ENCODE data around the gene CCL26. TPM values are rescaled to one million over a fixed set of nuclear protein-coding genes. Genes with fewer than 3 reads are reported as not detected.
A peak's percentile ranks its signal among the peaks of the same experiment; 100 is the strongest.

CCL26 gene
- total RNA-seq, 1 donor from 2014 or later: not detected

GRCh38 chr7:75737856-75738603, 34.0 kb downstream of the CCL26 start:
- CTCF ChIA-PET: no interaction called here
- Mint-ChIP-seq H3K4me3 (peak overlapping the region; percentile 90), H3K4me1 (peaks cover 39% of the 10 kb centered on the region), H3K27ac (peak overlapping the region; percentile 77), H3K27me3 (no peaks in the 10 kb centered on the region), H3K9me3 (no peaks in the 10 kb centered on the region), H3K36me3 (ENCODE audit: low read depth) (peaks cover 4% of the 10 kb centered on the region)
- intact Hi-C loops (cut with micrococcal nuclease): loop anchor here (2.0 to 10.0 kb wide), 2 partner anchors 49 to 663 kb away; partner anchors contain the start of gene RCC1L
- TF ChIP-seq CTCF (IDR thresholded peaks at IDR 0.05): no peak
- DNase-seq: no peak
- ATAC-seq (ENCODE audit: low read depth): no peak
- POLR2A ChIA-PET: interaction anchor here (1.1 to 4.1 kb wide), 6 partner anchors 14 to 120 kb away, joined by 4 to 49 read pairs (median 9); no protein-coding TSS in a partner anchor

GRCh38 chr7:75735581-75736350, 36.2 kb downstream of the CCL26 start:
- no peak for DNase-seq
- CTCF ChIA-PET: interaction anchor here (0.6 kb wide), 1 partner anchor 25 kb away, joined by 3 read pairs; no protein-coding TSS in a partner anchor

GRCh38 chr7:75734586-75735458, 37.2 kb downstream of the CCL26 start:
- no peaks in the 10 kb centered on the region for H3K27me3 Mint-ChIP-seq
- H3K4me1 Mint-ChIP-seq: peaks cover 27% of the 10 kb centered on the region
- intact Hi-C loops (cut with micrococcal nuclease): loop anchor here (10.0 kb wide), 1 partner anchor 660 kb away; the partner anchor contains the start of gene RCC1L
- no peak for TF ChIP-seq CTCF (IDR thresholded peaks at IDR 0.05)
- H3K4me3 Mint-ChIP-seq: no peak overlapping the region
- ATAC-seq (ENCODE audit: low read depth): no peak
- H3K9me3 Mint-ChIP-seq: no peaks in the 10 kb centered on the region
- no peak for DNase-seq
- POLR2A ChIA-PET: no interaction called here
- peaks cover 6% of the 10 kb centered on the region for H3K36me3 Mint-ChIP-seq (ENCODE audit: low read depth)
- CTCF ChIA-PET: interaction anchor here (0.6 kb wide), 1 partner anchor 26 kb away, joined by 3 read pairs; no protein-coding TSS in a partner anchor
- no peak overlapping the region for H3K27ac Mint-ChIP-seq

More at GRCh38 chr7:75735581-75736350, 36.2 kb downstream of the CCL26 start:
- peaks cover 29% of the 10 kb centered on the region for H3K4me1 Mint-ChIP-seq
- TF ChIP-seq CTCF (IDR thresholded peaks at IDR 0.05): no peak
- H3K9me3 Mint-ChIP-seq: no peaks in the 10 kb centered on the region
- peaks cover 6% of the 10 kb centered on the region for H3K36me3 Mint-ChIP-seq (ENCODE audit: low read depth)
- no peak overlapping the region for H3K27ac Mint-ChIP-seq
- POLR2A ChIA-PET: no interaction called here
- H3K4me3 Mint-ChIP-seq: no peak overlapping the region
- ATAC-seq (ENCODE audit: low read depth): no peak
- intact Hi-C loops (cut with micrococcal nuclease): loop anchor here (10.0 kb wide), 1 partner anchor 661 kb away; the partner anchor contains the start of gene RCC1L
- H3K27me3 Mint-ChIP-seq: no peaks in the 10 kb centered on the region

- no peak for ATAC-seq (ENCODE audit: low read depth)
- no peaks in the 10 kb centered on the region for H3K9me3 Mint-ChIP-seq
- H3K4me1 Mint-ChIP-seq: peaks cover 33% of the 10 kb centered on the region
- ChIA-PET POLR2A (interaction anchor here (0.6 to 0.8 kb wide), 2 partner anchors 40 to 275 kb away, joined by 6 to 9 read pairs; no protein-coding TSS in a partner anchor), CTCF (no interaction called here)
- H3K27me3 Mint-ChIP-seq: no peaks in the 10 kb centered on the region
- intact Hi-C loops (cut with micrococcal nuclease): loop anchor here (10.0 kb wide), 1 partner anchor 658 kb away; the partner anchor contains the start of gene RCC1L
- H3K4me3 Mint-ChIP-seq: no peak overlapping the region
- no peak for DNase-seq
- peaks cover 4% of the 10 kb centered on the region for H3K36me3 Mint-ChIP-seq (ENCODE audit: low read depth)
- no peak overlapping the region for H3K27ac Mint-ChIP-seq
- no peak for TF ChIP-seq CTCF (IDR thresholded peaks at IDR 0.05)
Observed at GRCh38 chr7:75732764-75733630, 39.0 kb downstream of the CCL26 start.
